Effector CD4-positive, alpha-beta T cell (primary cell): ENCODE measurements around the gene FKBP10.
"Not testable (repeated sequence)": the region's sequence is repeated elsewhere in the genome, so short reads cannot be mapped to it uniquely, and the experiment has no call there.

Experiments used
- DNase-seq: peaks from one replicate; pipeline ENCODE4 v3.0.0-alpha.2; 2020

FKBP10 gene

DNA sequence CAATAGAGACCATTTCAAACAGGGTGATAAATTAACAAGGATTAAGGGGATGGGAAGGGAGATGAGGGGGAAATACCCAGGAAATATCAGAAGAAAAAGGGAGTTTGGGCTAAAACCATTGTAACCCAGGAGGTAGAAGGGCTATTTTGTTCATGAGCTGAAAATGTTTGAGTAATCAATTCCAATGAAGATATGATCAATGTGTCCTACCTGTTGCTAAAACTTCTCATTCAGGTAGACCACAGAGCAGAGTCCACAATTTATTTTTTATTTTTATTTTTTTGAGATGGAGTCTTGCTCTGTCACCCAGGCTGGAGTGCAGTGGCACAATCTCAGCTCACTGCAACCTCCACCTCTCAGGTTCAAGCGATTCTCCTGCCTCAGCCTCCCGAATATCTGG, 26.6 kb downstream of the FKBP10 start:
- DNase-seq, result not testable (repeated sequence)

DNA sequence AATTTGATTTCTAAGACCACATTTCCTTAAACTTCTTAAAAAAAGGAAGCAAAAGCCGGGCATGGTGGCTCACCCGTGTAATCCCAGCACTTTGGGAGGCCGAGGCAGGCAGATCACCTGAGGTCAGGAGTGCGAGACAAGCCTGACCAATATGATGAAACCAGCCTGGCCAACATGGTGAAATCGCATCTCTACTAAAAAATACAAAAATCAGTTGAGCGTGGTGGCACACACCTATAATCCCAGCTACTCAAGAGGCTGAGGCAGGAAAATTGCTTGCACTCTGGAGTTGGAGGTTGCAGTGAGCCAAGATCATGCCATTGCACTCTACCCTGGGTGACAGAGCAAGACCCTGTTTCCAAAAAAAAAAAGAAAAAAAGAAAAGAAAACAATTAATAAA, 28.0 kb downstream of the FKBP10 start:
- not testable (repeated sequence) for DNase-seq

DNA sequence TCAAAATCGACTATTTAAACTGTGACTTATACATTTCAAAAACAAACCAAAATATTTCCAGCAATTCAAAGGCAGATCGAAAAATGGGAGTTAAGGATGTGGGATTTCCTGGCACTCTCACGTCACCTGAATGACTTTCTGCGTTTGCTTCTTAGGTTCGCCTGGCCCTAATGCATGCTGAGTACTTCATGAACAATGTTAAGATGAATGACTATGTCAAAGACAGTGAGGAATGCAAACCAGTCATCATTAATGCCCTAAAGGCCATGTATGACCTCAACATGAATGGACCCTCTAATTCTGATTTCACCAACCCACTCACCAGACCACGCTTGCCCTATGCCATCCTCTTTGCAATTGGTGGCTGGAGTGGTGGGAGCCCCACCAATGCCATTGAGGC, 32.2 kb downstream of the FKBP10 start:
- no peak for DNase-seq

DNA sequence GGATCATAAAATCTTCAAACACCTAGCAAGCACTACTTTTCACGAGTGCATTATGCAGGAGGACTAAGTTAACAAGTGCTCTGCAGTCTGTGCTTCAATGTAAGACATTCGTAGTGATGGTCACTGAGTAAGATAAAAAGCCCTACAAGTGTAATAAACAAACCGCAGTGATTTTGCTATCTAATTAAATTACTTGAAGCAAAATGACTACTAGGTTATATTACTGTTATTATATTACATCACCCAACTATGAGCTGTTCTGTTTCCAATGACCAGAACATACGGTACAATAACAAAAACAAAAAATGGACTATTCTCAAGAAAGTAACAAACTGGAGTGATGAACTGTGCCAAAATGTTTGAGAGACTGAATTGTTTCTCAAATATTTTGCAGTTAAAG, 36.0 kb downstream of the FKBP10 start:
- DNase-seq, result no peak

DNA sequence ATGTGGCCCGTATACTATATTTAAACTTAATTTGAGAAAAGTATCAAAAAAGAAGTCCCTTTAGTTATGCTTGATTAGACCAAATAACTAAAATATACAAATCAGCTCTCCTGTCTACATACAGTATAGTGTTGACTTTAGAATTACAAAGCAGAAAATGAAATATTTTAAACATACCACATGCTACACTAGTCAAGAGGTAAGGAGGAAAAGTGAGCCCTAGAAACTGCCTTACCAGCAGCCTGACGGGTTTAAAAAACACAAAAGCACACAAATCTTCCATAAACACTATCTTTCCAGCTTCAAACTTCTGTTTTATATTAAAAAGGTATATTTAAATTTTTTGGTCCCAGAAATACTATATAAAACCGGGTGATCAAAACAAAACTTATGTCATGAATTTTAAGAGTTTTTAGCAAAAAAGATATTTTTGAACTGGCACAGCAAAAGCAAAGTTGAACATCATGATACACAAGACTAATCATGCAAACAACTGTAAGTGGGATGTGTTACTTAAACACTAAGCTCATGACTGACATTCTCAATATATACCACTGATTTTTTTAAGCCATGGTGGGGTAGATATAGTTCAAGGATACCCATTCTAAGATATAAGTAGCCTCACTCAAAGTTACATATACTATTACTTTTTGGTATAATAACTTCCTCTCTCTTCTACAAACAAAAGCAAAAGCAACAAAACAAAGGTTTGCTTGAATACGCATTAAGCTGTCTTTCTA, 36.6 kb downstream of the FKBP10 start:
- no peak for DNase-seq

DNA sequence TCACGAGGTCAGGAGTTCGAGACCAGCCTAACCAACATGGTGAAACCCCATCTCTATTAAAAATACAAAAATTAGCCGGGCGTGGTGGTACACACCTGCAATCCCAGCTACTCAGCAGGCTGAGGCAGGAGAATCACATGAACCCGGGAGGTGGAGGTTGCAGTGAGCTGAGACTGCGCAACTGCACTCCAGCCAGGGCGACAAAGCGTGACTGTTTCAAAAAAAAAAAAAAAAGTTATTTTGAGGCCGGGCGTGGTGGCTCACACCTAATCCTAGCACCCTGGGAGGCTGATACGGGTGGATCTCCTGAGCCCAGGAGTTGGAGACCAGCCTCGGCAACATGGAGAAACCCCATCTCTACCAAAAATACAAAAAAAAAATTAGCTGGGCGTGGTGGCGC, 38.6 kb downstream of the FKBP10 start:
- not testable (repeated sequence) for DNase-seq

DNA sequence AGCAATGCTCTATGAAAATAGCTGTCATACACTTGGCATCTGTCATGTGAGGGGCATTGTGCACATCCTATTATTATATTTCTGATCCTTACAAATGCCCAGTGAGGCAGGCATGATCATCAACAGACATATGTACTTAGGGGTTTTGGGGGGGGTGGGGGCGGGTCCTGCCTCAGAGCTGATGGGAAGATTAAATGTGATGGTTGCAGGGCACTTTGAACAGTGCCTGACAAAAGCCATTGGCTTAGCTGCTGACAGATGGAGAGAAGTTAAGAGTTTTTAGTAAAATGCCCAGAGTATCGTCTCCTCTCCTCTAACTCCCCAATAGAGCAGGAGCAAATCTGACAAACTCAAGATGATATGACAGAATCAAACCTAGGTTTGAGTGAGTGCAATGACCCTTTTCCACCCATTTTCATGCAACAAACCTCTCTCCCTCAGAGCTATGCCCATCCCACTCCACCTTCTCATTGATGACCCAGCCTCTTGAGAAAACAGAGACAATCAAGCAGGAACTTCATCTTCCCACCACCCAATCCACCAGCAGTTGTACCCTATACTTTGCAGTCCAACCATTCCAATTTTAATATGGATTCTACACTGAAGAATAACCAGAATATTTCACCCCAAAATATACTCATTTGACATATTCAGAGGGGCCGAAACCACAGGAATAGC, 47.6 kb downstream of the FKBP10 start:
- no peak for DNase-seq

DNA sequence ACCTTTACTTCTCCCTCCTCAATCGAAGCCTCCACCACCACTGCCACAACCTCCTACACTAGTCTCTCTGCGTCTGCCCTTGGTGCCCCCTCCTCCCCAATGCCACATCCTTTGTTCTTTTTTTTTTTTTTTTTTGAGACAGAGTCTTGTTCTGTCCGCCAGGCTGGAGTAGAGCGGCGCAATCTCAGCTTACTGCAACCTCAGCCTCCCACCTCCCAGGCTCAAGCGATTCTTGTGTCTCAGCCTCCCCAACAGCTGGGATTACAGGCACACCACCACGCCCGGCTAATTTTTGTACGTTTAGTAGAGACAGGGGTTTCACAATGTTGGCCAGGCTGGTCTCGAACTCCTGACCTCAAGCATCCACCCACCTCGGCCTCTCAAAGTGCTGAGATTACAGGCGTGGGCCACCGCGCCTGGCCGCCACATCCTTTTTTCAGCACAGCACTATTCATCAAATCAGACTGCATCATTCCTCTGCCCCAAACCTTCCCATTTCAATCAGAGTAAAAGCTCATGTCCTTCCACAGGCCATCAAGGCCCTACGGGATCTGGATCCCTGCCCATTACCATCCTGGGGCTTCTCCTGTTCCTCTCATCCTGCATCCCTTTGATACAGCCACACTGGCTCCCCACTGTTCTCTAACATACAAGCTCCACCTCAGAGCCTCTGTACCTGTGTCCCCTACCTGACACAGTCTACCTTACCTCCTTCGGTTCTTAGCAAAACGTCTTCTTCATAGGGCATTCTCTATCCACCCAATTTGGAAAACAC, 50.5 kb downstream of the FKBP10 start:
- no peak for DNase-seq

DNA sequence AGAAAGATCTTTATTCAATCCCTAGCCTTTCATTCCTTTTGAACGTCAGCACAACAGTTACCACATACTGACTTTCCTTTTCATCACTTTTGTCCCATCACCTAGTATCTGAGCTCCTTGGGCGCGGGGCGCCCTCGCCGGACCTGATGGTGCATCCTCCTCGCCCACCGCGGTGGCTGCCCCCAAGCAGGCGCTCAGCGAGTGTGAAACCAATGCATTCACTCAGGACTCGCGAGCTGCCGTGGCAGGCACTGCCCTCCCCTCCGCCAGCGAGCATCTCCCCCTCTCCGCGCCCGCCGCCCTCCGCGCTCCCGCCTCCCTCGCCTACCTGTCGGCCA, 51.7 kb downstream of the FKBP10 start:
- DNase-seq, result no peak

DNA sequence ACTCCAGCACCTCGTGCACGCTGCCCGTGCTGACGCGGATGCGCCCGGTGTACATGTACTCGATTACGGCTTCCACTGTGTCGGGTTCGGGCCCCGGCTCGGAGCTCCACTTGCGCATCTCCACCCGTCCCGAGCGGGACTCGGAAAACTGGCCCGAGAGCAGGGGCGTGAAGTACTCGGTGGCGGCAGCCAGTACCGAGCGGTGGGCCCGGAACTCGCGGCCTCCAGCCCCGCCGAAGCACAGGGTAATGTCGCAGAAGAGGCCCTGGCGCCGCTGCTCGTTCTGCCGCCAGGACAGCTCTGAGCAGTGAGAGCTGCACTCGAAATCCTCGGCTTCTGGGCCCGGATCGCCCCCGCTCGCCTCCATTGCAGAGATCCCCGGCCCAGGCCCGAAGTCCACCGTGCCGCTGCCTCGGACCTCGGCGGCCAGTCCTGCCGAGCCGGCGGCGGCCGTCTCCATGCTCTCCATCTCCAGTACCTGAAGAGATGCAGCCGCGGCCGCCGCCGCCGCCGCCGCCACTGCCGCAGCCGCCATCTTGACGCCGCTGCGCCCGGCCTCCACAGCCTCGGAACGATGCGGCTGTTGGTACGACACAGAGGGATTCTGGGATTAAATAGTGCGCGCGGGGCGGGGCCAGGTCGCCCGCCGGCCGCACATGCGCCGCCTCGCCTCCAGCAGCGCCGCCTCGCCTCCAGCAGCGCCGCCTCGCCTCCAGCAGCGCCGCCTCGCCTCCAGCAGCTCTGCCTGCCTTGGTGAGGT, 52.2 kb downstream of the FKBP10 start, which contains the start of gene KLHL11:
KLHL11 (minus strand) TSS at position 588 of the 760 bp plus-strand sequence; CDS start at position 535, 53 bp downstream.
- DNase-seq, result peak; percentile 83

DNA sequence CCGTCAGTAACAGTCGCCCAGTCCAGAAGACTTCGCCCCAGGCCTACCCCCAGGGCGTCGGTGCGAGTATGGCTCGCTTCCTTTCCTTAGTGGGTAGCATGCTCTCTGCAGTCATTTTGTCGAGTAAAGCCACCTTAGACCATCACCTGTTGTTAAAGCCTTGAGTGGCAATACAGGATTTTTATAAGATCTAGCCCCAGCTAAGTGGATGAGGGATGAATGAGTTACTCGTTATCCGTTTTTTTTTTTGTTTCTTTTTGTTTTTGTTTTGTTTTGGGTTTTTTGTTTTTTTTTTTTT, 52.7 kb downstream of the FKBP10 start:
- DNase-seq, result no peak

DNA sequence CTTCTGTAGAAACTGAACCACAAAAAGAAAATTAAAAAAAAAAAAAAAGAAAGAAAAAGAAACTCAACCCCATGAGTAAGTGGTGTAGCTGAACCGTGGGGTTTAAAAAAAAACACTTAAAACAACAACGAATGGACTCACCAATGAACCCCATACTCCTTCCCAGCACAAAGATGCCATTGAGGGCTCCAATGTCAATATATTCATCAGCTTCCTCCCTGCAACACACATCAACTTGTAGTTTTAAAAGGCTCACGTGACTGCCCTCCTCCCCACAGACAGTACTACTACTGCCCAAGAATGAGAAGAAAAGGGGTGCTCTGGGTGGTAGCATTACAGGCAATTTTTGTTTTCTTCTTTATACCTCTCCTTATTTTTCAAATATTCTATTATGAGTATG, 55.8 kb downstream of the FKBP10 start:
- DNase-seq, result no peak

DNA sequence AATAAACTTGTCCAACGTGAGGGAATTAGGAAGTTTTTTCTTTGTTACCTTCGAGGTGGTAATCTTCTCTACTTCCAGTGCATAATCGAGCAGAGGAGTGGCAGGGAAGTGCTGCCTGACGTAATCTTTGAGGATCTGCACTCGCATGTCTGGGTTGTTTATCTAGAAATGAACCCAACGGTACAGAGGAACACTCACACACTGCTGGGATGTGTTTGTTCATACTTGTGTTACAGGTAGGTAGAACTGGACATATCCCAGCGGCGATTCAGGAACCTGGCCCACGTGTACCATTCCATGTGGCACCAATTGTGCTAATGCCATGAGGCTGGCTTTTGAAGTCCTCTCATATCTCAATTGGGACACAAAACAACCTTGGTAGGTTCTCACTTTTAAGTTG, 56.6 kb downstream of the FKBP10 start:
- no peak for DNase-seq

DNA sequence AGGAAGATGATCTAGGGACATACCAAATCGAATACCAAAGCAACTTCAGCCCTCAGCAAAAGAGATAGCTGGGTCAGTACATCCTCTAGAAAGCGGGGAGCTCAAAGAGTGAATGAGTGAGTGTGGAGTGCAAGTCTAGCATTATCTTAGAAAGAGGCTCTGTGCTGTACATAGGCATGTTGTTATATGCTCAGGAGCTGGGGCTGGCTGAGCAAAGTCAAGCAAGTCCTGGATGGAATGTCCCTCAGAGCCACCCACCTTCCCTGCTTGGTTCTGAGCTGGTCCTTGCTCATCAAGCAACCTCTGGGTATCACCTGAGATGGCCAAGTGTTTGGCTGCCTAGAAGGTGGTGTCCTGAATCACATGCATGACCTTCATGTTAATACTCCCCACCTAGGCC, 57.3 kb downstream of the FKBP10 start:
- DNase-seq, result no peak

DNA sequence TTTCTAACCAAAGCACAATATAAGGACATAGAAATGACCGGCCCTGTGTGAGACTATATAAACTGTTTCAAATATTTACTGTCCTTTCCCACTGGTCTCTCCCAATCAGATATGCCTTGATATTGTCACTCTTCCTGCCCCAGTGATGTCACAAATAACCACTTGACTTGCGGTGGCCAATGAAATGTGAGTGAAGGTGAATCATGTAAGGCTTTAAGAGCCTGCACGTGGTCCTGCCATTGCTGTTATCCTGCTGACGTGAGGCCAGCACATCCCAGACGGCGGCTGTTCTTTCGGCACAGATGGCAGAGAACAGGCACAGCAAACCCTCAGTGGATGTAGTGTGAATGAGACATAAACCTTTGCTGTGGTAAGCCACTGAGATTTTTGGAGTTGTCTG, 57.8 kb downstream of the FKBP10 start:
- no peak for DNase-seq

DNA sequence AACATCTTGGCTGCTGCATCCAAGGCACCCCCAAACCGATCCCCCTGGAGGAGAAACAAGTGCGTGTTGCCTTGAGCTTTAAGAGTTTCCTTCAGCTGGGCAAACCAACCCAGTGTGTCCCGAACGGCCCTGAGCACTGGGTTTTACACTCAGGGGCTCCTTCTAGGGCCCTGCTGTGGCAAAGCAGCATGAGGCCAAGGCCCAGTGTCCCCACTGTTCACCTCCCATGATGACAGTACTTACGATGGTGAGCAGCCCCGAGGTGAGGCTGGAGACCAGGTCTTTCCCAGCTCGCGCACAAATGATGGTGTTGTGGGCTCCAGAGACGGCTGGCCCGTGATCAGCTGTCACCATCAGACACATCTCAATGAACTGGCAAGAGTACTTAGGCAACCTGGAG, 59.0 kb downstream of the FKBP10 start:
- no peak for DNase-seq
